Occipital lobe (tissue), 2 donors: ENCODE results near the gene GJA1. TPM values are rescaled to one million over a fixed set of nuclear protein-coding genes. Genes with fewer than 3 reads are reported as not detected.
"Not testable (repeated sequence)": the region's sequence is repeated elsewhere in the genome, so short reads cannot be mapped to it uniquely, and the experiment has no call there.

Source experiments
- DNase-seq: peaks from one replicate; lab custom pipeline; 2025; lab: John Stamatoyannopoulos, UW
- total RNA-seq: library from RNA; depleted of rRNA; stranded (reverse); fragments of >200 nt; gene quantifications from one replicate; pipeline ENCODE4 v1.2.3, GENCODE V29; 2014

GJA1 gene
- 87.7 TPM for total RNA-seq

DNA sequence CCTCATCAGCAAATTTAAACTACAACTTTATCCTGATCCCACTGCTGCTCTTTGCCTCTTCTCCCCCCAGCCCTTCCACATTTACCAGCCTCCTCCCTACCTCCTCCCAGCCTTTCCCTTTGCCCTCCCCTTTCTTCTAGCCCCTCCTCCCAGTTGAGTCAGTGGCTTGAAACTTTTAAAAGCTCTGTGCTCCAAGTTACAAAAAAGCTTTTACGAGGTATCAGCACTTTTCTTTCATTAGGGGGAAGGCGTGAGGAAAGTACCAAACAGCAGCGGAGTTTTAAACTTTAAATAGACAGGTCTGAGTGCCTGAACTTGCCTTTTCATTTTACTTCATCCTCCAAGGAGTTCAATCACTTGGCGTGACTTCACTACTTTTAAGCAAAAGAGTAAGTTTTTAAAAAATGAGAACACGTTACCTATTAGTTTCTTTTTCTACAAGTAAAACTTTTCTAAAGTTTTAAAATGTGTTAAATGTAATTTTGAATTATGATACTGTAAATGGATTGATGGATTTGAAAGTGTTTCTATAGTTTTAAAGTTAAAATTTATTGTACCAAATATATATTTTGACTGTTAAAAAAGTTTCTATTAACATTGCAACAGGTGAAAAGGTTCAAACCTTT, at the start of gene GJA1:
GJA1 (plus strand) TSS at position 203 of the 626 bp plus-strand sequence. CDS start 11,202 bp downstream, outside the sequence.
- DNase-seq = no peak

- not testable (repeated sequence) for DNase-seq
Measured at GRCh38 chr6:121386551-121386950, 48.9 kb upstream of the GJA1 start.

GRCh38 chr6:121389419-121389818, 46.0 kb upstream of the GJA1 start:
- DNase-seq = no peak

- DNase-seq = no peak
Measured at GRCh38 chr6:121393731-121394505, 41.5 kb upstream of the GJA1 start.

DNA sequence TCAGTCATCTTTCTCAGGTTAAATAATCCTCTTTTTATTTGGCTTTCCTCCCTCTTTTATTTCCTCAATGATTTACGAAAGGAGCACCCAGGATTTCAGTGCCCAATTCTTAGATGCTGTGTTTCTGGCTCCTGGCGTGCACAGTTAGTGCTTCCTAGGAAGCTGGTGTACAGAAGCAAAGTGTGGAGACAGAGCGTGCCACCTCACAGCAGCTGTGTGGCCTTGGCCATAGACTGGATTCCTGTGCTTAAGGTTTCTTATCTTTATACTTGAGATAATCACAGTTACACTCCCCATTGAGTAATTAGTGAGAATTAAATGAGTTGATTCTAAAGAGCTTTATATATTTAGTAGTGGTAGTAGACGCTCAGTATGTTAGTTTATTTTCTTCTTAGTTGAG, 39.7 kb upstream of the GJA1 start:
- no peak for DNase-seq

DNA sequence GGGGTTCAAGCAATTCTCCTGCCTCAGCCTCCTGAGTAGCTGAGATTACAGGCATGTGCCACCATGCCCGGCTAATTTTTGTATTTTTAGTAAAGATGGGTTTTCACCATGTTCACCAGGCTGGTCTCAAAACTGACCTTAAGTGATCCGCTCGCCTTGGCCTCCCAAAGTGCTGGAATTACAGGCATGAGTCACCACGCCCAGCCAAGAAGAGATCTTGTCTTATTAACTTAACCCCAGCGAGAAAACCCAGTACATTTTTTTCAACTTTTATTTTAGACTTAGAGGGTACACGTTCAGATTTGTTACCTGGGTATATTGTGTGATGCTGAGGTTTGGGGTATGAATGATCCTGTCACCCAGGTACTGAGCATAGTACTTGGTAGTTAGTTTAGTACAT, 38.3 kb upstream of the GJA1 start:
- not testable (repeated sequence) for DNase-seq

DNA sequence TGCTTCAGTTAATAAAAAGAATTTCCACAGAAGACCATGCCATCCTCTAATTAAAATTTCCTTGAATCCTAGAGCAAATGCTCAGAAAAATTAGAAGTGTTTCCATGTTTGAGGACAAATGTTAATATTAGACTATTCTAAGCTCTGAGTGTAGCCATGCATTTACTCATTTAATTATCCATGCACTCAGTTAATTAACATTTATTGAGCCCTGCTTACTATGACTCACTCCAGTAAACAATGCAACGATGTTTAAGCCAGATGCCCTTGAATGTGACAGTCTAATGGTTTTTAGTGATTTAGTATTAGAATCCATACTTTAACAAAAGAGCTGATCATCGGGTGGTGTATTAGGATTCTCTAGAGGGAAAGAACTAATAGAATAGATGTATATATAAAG, 37.3 kb upstream of the GJA1 start:
- no peak for DNase-seq

DNA sequence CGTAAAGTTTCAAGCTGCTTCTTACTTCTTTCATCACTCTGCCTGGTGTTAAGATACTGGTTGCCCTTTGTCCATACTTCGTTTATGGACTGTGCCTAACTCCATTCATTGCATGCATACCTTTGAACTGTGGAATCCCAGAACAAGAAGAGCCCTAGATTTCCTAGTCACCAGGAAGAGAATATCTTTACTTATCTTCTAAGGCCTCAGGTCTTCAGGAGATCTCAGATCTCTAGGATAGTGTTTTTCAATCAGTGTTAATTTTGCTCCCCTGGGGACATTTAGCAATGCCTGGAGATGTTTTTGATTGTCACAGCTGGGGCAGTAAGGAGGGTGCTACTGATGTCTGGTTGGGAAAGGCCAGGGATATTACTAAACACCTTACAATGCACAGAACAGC, 35.5 kb upstream of the GJA1 start:
- DNase-seq = no peak

DNA sequence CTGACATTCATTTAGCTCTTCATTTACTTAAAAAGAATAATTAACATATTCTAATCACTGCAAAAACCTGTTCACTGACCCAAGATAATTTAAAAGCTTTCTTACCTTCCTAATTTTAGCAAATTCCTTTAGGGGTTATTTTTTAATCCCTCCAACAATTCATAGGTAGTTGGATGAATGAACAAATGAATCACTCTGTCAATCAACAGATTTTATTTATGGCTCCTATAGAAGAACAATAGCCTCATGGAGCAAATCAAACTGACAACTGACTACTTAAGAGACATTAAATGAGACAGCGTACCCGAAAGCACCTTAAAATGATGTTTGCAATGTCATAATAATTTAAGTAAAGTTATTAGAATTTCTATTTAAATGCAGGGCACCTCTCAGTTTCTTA, 31.5 kb upstream of the GJA1 start:
- DNase-seq = no peak

- no peak for DNase-seq
Measured at GRCh38 chr6:121405306-121405705, 30.1 kb upstream of the GJA1 start.

GRCh38 chr6:121408321-121408720, 27.1 kb upstream of the GJA1 start:
- DNase-seq = no peak

- no peak for DNase-seq
Measured at GRCh38 chr6:121413879-121414278, 21.6 kb upstream of the GJA1 start.

DNA sequence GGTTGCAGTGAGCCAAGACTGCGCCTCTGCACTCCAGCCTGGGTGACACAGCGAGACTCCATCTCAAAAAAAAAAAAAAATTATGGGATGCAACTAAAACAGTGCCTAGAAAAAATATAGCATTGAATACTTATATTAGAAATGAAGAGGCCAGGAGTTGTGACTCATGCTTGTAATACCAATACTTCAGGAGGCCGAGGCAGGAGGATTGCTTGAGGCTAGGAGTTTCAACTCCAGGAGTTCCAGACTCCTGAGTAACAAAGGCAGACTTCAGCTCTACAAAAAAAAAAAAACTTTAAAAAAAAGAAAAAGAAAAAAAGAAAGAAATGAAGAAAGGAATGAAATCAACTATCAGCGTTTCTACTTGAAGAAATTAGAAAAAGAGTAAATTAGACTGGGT, 17.1 kb upstream of the GJA1 start:
- DNase-seq = no peak

GRCh38 chr6:121426686-121427085, 8.8 kb upstream of the GJA1 start:
- DNase-seq = no peak

- DNase-seq = no peak
Measured at GRCh38 chr6:121428872-121429756, 6.3 kb upstream of the GJA1 start.

GRCh38 chr6:121430514-121431460, 4.7 kb upstream of the GJA1 start:
- no peak for DNase-seq

GRCh38 chr6:121431776-121432175, 3.7 kb upstream of the GJA1 start:
- DNase-seq = not testable (repeated sequence)

- DNase-seq = no peak
Measured at GRCh38 chr6:121434037-121434770, 1.2 kb upstream of the GJA1 start.

DNA sequence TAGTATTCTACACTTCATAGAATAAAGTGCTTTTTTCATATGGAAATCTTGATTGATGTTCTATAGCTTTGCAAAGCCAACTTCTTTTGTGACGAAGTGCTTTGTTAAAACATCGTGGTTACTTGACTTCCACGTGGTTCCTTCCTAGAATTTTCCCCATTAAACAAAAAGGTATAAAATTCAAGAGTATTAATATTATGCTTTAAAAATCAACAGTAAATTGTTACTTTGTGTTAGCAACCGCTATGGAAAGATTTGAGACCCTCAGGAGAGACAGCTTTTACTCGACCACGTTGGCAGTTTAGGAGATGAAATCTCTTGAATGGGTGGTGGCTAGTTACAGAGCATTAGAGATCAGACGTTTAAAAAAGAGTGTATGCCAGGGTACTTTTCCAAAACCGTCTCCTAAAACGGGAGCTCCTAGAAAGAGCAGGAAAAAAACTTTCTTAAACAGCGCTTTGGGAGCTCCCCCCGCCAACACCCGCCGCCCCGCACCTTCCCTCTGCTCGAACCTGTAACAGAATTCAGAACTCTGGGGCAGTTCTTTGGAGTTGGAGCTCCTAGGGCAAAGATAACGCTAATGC, 920 bp downstream of the GJA1 start:
- no peak for DNase-seq
